Hippocampal formation (tissue), 2 donors: Measurements from ENCODE around the gene NEK6.

Source experiments
- DNase-seq, 2 donors: peaks; one replicate each; lab custom pipeline; 2025; lab: John Stamatoyannopoulos, UW

The NEK6 gene

GRCh38 chr9:124261736-124262648, 4.2 kb downstream of the NEK6 start:
- no peak for DNase-seq

GRCh38 chr9:124262649-124262972, 4.9 kb downstream of the NEK6 start:
- no peak for DNase-seq

GRCh38 chr9:124263213-124263612, 5.5 kb downstream of the NEK6 start:
- DNase-seq: no peak

- no peak for DNase-seq
Observed at GRCh38 chr9:124263800-124264426, 6.2 kb downstream of the NEK6 start.

- DNase-seq: no peak
Observed at GRCh38 chr9:124264823-124265233, 7.1 kb downstream of the NEK6 start.

GRCh38 chr9:124265551-124265950, 7.8 kb downstream of the NEK6 start:
- no peak for DNase-seq

- no peak for DNase-seq
Observed at GRCh38 chr9:124266139-124266825, 8.5 kb downstream of the NEK6 start.

GRCh38 chr9:124266826-124267201, 9.1 kb downstream of the NEK6 start:
- no peak for DNase-seq

GRCh38 chr9:124267271-124267807, 9.6 kb downstream of the NEK6 start:
- no peak for DNase-seq

- no peak for DNase-seq
Observed at GRCh38 chr9:124268248-124268647, 10.5 kb downstream of the NEK6 start.

GRCh38 chr9:124268661-124269060, 10.9 kb downstream of the NEK6 start:
- DNase-seq: no peak

- no peak for DNase-seq
Observed at GRCh38 chr9:124269556-124269955, 11.8 kb downstream of the NEK6 start.

GRCh38 chr9:124270504-124271335, 13.0 kb downstream of the NEK6 start:
- no peak for DNase-seq

- DNase-seq: no peak
Observed at GRCh38 chr9:124271660-124272059, 13.9 kb downstream of the NEK6 start.

GRCh38 chr9:124272118-124272517, 14.4 kb downstream of the NEK6 start:
- DNase-seq: no peak

- DNase-seq: no peak
Observed at GRCh38 chr9:124272979-124273378, 15.2 kb downstream of the NEK6 start.

GRCh38 chr9:124273427-124274160, 15.8 kb downstream of the NEK6 start:
- DNase-seq: peak in 1 of 2 donors; percentile 42

GRCh38 chr9:124274226-124274625, 16.5 kb downstream of the NEK6 start:
- DNase-seq: no peak

- no peak for DNase-seq
Observed at GRCh38 chr9:124274738-124275137, 17.0 kb downstream of the NEK6 start.

- DNase-seq: no peak
Observed at GRCh38 chr9:124277420-124277819, 19.7 kb downstream of the NEK6 start.

- no peak for DNase-seq
Observed at GRCh38 chr9:124278054-124278540, 20.3 kb downstream of the NEK6 start.
